ENCODE data around the gene URAD. TPM values are rescaled to one million over a fixed set of nuclear protein-coding genes. Genes with fewer than 3 reads are reported as not detected.

URAD gene
- total RNA-seq, 1 donor from 2014 or later, result not detected

DNA sequence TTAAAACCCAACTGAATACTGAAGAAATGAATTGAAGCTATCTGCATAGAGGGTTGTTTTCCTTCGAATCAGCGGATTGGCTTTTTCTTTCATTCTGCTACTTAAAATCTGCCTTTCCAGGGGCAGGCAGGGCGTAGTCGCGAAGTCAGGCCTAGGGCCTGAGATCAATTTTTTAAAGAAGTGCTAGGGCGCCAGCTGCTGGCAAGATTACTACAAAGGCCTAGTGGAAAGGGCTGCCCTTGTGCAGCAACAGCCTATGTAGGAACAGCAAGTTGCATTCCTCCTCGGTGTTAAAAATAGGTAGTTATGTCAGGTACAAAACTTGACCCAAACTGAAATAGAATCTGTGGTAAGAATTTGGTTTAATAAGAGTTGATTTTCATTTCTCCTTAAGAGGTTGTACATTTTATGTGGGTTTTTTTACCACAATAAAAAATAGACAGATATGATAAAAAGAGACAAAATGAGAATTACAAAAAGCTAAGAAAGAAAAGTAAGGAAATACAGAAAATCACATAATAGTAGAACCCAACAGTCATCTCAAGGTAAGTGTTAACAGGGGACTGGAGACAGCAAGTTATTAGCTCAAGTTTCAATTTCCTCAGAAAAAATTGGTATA is 9.5 kb upstream of the URAD start:
- no peak for DNase-seq

DNA sequence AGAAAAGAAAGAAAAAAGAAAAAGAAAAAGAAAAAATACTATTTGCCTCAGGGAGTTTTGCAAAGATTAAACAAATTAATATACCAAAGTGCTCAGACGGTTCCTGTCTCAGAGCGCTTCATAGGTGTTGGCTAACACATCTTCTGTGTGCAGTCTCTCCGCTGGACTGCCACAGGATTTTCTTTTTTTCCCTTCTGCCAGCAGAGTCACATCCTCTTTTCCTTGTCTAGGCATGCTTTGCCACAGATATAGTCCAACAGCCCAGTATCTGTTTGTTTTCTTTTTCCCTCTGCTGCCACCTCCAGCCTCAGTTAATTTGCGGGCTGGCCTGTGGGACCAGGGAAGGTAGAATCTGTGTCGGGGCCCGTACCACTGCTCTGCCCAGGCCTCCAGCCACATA is 3.4 kb upstream of the URAD start:
- DNase-seq, result no peak

GRCh38 chr13:27985600-27985999 is 2.9 kb downstream of the URAD start:
- DNase-seq, result no peak

GRCh38 chr13:27982361-27982760 is 6.1 kb downstream of the URAD start:
- no peak for DNase-seq

GRCh38 chr13:27981006-27981708 is 7.3 kb downstream of the URAD start:
- no peak for DNase-seq

GRCh38 chr13:27980280-27980998 is 8.1 kb downstream of the URAD start:
- DNase-seq, result no peak

DNA sequence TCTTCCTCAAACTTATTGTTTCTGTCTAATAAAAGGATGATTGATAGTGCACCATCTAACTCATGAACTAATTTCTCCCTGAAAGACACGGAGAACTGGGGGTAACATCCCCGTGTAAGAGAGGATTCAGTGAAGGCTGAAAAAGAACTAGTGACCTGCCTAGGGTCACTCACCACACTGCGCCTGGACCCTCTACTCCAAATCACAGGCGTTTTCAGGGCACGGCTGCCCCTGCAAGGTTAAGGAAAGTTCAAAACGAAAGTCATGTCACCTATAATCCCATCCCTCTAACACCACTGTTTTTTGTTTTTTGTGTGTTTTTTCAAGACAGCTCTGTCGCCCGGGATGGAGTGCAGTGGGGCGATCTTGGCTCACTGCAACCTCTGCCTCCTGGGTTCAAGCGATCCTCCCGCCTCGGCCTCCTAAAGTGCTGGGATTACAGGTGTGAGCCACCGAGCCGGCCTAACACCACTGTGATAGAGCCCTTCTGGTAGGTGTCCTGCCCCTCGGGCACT is 8.7 kb downstream of the URAD start:
- DNase-seq, result no peak

DNA sequence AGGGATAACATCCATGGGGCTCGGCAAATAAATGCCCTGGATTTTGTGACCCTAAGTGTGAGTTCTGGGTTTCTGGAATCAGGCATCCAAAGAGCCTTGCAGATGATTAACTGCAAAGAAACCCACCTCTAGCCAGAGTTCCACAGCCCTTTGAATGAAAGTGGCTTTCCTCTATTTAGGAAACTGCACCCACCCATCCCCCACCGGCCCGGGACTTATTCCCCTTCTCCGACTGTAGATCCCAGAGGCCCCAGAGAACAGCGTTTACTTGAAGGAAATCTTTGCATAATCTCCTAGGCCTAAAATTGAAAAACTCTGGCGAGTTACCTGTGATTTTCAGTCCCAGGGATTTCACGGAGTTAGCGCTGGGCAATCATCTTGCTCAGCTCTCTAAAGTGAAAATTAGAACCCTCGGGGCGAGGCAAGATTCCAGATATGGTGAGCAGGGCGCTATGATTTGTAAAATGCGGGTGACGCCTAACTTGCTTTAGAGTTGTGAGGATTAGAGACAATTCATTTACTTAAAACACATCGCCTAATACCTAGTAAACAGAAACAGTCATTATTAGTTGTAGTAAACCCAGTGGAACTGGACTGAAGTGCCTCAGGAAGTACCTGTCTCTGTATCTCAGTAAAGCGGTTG is 9.4 kb downstream of the URAD start:
- DNase-seq, result no peak

- no peak for DNase-seq
Observed at GRCh38 chr13:27978301-27978968, 10.1 kb downstream of the URAD start.

- no peak for DNase-seq
Observed at GRCh38 chr13:27977476-27978300, 10.8 kb downstream of the URAD start.

GRCh38 chr13:27976362-27977091 is 12.0 kb downstream of the URAD start:
- DNase-seq, result no peak

DNA sequence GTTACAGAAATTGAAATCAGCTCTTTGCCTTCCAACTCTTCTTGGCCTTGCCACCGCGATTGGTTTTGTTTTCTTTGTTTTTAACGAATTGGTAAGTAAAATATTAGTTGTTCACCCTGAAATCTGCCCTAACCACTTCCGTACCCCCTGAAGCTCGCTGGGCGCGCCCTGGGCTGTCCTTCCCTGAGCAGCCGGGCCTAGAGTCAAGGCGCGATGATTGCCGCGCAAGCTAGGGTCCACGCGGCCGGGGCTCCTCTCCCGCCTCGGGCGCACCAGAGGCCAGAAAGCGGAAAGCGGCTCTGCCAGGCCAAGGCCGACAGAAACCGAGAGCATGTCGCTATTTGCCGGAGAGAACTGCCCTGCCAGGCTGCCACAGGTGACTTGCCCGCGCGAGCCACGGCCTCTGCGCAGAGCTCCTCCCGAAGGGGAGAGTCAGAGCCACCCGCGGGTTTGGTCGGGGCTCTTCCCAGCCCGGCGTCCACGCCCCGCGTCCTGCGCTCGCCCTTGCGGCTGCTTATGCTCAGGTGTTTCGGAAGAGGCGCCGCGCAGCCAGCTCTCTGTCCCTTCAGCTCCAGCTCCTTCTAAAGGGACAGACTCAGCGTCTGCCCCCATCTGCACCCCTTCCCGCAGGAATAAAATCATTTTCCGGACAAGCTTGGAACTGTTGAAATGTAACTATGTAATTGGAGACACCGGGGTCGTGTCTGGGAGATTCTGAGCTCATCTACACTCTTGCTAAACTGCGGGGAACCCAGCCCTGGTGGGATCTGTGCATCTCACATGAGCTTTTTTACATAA is 12.7 kb downstream of the URAD start:
- no peak for DNase-seq

DNA sequence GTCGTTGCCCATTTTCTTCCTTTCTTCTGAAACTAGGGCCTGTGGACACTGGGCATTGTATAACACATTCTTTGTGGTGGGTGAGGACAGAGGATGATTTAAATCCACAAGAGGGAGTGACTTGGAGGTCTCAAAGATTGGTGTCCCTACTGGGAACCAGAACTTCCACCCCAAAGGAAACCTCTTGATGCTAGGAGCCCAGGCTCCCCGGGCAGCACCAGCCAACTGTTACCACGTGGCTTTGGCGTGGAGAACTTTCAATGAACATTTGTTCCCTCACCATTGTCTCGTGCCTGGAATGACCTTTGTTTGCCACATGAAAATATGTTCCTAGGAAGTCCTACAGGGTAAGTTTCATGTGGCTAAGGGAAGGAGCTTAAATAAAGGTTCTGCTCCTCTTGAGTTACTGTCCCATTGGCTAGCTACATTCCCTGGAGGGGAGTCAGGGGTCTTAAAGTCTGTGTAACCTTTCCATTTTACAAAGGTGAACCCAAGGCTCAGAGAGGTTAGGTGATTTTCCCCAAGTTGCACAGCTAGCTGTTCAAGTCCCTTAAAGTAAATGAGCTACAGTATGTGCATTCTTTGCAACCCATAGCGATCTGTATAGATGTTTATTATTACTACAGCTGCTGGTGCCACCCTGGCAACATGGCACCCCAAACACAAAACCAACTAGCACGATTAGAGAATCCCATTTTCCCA is 14.4 kb downstream of the URAD start:
- DNase-seq, result no peak

- DNase-seq, result no peak
Observed at GRCh38 chr13:27973291-27973690, 15.2 kb downstream of the URAD start.

DNA sequence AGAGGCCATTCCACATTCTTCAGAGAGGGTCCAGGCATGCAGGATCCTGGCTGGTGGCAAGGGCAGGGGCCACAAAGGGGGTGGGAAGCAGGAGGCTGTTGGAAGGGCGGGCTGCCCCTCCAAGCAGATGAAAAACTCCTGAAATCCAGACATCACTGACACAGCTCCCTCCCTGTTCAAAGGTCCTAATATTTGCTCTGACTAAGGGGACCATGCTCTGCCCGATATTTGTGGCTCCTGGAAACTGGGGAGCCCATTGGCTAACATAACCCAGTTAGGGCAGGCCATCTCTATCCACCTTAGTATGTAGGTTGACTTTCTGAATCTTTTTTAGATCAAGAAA is 16.0 kb downstream of the URAD start:
- no peak for DNase-seq

GRCh38 chr13:27971776-27972477 is 16.6 kb downstream of the URAD start:
- no peak for DNase-seq

GRCh38 chr13:27971236-27971645 is 17.3 kb downstream of the URAD start:
- DNase-seq, result no peak

DNA sequence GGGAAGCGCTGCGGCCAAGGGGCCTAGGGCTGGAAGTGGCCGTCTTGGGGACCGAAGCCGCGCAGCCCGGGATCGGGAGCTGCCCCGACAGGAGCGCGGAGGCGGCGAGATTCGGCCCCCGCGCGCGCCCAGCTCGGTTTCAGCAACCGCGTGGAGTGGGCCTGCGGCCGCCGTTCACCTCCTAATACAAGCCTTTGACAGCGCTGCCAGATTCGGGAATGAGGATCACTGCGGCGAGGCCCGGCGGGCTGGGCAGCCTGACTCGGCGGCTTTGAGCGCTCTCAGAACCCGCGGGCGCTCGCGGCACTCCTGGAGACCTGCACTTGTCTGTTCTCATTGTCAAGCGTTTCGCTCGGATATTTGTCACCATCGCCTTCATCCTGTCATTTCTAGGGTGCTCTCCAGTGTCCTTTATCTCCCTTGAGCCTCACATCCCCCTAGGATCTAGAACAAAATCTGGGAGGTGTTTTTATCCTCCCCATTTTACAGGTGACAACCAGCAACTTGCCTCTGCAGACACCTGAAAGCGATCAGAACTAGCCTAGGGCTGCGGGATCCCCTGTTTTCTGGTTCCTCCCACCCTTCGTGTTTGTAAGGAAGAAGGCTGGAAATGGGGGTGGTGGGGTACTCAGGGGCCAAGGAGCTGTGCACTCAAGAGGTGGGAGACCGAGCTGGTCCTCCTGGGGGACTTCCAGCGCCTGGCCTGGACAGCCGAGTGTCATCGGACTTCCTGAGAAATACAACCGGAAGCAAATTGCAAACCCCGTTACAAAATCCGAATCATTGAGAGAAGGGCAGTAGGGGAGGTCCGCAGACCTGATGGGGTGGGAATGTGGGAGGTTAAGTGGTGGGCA is 17.9 kb downstream of the URAD start:
- no peak for DNase-seq

Measured in occipital lobe (tissue), 2 donors.